ENCODE measurements around the gene CXCL1.

Gene CXCL1

GRCh38 chr4:73919691-73920090 lies 50.5 kb downstream of the CXCL1 start:
- no peak for DNase-seq
